HG02973 (cell line): ENCODE measurements around the gene AP1AR.
"Not testable (repeated sequence)": the region's sequence is repeated elsewhere in the genome, so short reads cannot be mapped to it uniquely, and the experiment has no call there.

ENCODE experiments used
- ATAC-seq: cut with Tn5 transposase; IDR thresholded peaks from one replicate; pipeline ENCODE4 v1.9.1; 2021; ENCODE audit warnings: moderate library complexity; ENCODE audit not compliant: unreplicated experiment

Gene AP1AR

GRCh38 chr4:112277705-112278448, 46.3 kb downstream of the AP1AR start:
- no peak for ATAC-seq

DNA sequence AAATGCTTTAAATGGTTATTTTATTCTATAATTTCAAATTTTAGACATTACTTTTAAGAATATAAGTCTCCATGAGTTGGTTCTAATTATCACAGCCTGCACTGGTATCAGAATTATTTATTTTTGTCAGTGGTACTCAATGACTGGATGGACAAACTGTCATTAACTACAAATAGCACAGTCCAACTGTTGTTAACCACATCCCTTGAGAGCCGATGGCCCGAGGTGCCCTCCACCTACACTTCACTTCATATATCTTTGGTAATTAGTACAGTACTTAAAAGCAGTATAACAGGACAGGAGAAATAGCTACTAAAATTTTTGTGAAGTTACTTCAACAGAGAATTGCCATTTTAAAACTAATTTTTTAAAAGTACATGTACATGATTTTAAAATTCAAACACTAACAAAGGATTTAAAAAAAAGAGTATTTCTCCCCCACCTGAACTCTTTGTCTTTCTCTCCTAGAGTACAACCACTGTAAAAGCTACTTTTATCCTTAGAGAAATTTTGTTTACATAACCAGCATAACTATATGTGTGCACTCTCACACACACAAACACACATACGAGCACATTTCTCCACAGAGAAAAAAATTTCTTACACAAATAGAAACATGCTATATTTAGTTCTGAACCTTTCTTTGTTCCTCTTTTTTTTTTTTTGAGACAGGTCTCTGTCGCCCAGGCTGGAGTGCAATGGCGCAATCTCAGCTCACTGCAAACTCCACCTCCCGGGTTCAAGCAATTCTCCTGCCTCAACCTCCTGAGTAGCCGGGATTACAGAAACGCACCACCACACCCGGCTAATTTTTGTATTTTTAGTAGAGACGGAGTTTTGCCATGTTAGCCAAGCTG, 47.7 kb downstream of the AP1AR start:
- peak; percentile 54 for ATAC-seq

DNA sequence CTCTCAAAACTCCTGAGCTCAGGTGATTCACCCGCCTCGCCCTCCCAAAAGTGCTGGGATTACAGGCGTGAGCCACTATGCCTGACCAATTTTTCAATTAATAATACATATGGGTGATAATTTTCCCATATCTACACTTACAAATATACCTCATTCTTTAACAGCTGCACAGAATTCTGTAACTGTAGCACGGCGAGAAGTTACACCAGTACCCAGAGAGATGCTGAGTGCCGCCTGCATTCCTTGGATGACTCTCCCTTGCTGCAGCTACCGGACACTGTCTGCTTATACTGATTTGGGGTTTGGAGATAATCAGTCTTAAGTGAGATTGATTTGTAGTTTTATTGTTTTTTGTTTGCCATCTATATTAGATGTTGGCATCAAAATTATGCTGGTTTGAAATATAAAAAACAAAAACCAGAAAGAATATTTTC, 48.3 kb downstream of the AP1AR start:
- ATAC-seq: peak; percentile 28

DNA sequence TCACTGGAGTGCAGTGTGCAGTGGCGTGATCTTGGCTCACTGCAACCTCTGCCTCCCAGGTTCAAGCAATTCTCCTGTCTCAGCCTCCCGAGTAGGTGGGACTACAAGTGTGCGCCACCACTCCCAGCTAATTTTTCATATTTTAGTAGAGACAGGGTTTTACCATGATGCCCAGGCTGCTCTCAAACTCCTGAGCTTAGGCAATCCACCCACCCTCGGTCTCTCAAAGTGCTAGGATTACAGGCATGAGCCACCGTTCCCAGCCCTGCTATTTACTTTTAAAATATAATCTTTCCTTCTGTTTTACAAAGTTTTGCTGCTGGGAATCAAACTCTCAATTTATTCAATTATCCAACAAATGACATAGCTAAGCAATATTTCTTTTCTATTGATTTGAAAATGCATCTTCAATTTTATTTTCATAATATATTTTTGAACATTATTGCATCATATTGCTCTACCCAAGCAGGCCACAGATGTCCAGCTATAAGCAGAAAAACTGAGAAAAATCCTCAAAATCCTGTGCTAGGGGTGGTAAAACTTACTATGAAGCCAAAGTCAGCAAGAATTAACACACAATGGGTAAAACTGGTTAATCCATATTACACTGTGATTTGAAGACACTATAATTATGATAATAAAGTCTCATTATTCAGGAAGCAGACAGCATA, 48.9 kb downstream of the AP1AR start:
- no peak for ATAC-seq

- ATAC-seq: not testable (repeated sequence)
Measured at GRCh38 chr4:112281895-112282398, 50.4 kb downstream of the AP1AR start.

- ATAC-seq: no peak
Measured at GRCh38 chr4:112282860-112283667, 51.5 kb downstream of the AP1AR start.

GRCh38 chr4:112284166-112284565, 52.6 kb downstream of the AP1AR start:
- ATAC-seq: no peak

GRCh38 chr4:112284662-112285411, 53.2 kb downstream of the AP1AR start:
- no peak for ATAC-seq

GRCh38 chr4:112287258-112287989, 55.8 kb downstream of the AP1AR start:
- ATAC-seq: no peak

GRCh38 chr4:112288455-112288854, 56.9 kb downstream of the AP1AR start:
- ATAC-seq: peak; percentile 22

DNA sequence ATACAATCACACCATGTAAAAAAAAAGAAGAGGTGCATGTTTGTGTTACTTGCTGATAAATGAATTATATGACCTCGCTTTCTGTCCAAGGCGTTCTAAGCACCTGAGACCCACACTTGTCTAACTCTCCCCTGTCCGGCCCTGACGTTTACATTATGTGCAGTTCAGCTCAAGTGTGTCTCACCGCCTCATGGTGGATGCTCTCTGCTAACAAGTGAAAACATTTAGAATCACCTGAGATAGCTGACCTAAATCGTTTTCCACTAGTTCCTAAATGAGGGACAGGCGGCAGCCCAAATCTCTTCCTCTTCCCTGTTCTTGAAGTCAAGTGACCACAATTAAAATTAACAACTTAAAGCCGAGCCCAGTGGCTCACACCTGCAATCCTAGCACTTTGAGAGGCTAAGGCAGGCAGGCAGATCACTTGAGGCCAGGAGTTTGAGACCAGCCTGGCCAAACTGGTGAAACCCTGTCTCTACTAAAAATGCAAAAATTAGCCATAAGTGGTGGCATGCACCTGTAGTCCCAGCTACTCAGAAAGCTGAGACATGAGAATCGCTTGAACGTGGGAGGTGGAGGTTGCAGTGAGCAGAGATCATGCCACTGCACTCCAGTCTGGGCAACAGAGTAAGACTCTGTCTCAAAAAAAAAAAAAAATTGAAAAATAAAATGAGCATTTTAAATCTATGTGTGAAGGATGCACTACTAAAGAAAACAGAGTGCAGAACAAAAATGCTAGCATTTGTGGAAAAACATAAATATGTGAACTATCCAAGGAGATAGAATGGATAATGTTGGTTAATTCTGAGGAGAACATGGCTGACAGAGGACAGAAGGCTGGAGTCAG, 58.0 kb downstream of the AP1AR start:
- no peak for ATAC-seq

- peak; percentile 27 for ATAC-seq
Measured at GRCh38 chr4:112290341-112290740, 58.8 kb downstream of the AP1AR start.

- peak; percentile 58 for ATAC-seq
Measured at GRCh38 chr4:112296949-112297880, 65.6 kb downstream of the AP1AR start, which contains the start of gene ALPK1. Gene ALPK1, plus strand, starts transcription at chr4:112297369.

- ATAC-seq: no peak
Measured at GRCh38 chr4:112299721-112300120, 68.1 kb downstream of the AP1AR start.

GRCh38 chr4:112302320-112303274, 71.0 kb downstream of the AP1AR start:
- ATAC-seq: peak; percentile 76

DNA sequence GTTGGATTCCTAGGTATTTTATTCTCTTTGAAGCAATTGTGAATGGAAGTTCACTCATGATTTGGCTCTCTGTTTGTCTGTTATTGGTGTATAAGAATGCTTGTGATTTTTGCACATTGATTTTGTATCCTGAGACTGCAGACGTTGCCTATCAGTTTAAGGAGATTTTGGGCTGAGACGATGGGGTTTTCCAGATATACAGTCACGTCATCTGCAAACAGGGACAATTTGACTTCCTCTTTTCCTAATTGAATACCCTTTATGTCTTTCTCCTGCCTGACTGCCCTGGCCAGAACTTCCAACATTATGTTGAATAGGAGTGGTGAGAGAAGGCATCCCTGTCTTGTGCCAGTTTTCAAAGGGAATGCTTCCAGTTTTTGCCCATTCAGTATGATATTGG, 73.9 kb downstream of the AP1AR start:
- not testable (repeated sequence) for ATAC-seq
